ENCODE results near the gene ZFPM1. TPM values are rescaled to one million over a fixed set of nuclear protein-coding genes. Genes with fewer than 3 reads are reported as not detected.

ZFPM1 gene
- total and polyA plus RNA-seq, 2 of the 8 experiments (the other 6 are each of a cell fraction or from before 2014, with no cell fraction given) = 0.74 to 4.8 TPM

DNA sequence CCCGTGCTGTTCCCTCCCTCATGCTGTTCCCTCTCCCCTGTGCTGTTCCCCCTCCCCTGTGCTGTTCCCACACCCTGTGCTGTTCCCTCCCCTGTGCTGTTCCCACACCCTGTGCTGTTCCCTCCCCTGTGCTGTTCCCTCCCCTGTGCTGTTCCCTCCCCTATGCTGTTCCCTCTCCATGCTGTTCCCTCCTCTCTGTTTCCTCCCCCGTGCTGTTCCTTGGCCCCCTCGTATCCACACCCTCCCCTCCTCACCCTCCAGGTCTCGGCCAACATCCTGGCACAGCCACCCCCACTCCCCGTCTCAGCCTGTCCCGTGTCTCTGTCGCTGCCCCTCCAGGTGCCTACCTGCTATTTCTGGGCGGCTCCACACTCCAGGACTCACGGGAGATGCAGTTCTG, 68.6 kb downstream of the ZFPM1 start:
- no peak for FAIRE-seq
- no peak for TF ChIP-seq BACH1 (IDR thresholded peaks at IDR 0.05; ENCODE audit: low read length)
- no peak for TF ChIP-seq JUND (IDR thresholded peaks at IDR 0.05; ENCODE audit: low read length)
- no peak for TF ChIP-seq HDAC2 (IDR thresholded peaks at IDR 0.05; ENCODE audit: borderline replicate concordance in 1 of 2, low read depth in 2 of 2, low read length in 2 of 2)
- TF ChIP-seq ASH2L (IDR thresholded peaks at IDR 0.05; ENCODE audit: low read length) = no peak
- no peak for TF ChIP-seq CREB1 (IDR thresholded peaks at IDR 0.05)
- TF ChIP-seq, protein P1, sequence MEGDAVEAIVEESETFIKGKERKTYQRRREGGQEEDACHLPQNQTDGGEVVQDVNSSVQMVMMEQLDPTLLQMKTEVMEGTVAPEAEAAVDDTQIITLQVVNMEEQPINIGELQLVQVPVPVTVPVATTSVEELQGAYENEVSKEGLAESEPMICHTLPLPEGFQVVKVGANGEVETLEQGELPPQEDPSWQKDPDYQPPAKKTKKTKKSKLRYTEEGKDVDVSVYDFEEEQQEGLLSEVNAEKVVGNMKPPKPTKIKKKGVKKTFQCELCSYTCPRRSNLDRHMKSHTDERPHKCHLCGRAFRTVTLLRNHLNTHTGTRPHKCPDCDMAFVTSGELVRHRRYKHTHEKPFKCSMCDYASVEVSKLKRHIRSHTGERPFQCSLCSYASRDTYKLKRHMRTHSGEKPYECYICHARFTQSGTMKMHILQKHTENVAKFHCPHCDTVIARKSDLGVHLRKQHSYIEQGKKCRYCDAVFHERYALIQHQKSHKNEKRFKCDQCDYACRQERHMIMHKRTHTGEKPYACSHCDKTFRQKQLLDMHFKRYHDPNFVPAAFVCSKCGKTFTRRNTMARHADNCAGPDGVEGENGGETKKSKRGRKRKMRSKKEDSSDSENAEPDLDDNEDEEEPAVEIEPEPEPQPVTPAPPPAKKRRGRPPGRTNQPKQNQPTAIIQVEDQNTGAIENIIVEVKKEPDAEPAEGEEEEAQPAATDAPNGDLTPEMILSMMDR (IDR thresholded peaks at IDR 0.05; ENCODE audit: control extremely low read depth in 1 of 3, insufficient read depth in 1 of 3, low read depth in 1 of 3, low read length in 3 of 3) = no peak
- TF ChIP-seq TEAD4 (IDR thresholded peaks at IDR 0.05; ENCODE audit: low read depth, low read length) = no peak
- TF ChIP-seq SP2 (IDR thresholded peaks at IDR 0.05; ENCODE audit: low read length) = no peak
- no peak for TF ChIP-seq RNF2 (IDR thresholded peaks at IDR 0.05; ENCODE audit: borderline replicate concordance, low read depth, low read length, missing control alignments, poor library complexity, severe bottlenecking)
- TF ChIP-seq TAF1 (IDR thresholded peaks at IDR 0.05; ENCODE audit: low read depth, low read length) = no peak
- no peak for TF ChIP-seq KDM1A (IDR thresholded peaks at IDR 0.05; ENCODE audit: borderline replicate concordance, low read length)
- TF ChIP-seq SRF (IDR thresholded peaks at IDR 0.05; ENCODE audit: low read depth, low read length) = no peak

More for the DNA sequence above, 68.6 kb downstream of the ZFPM1 start:
- Histone ChIP-seq H4K5ac (ENCODE audit: insufficient read length, low read depth, low read length) (no peak overlapping the region), H2AK5ac (ENCODE audit: low read depth, low read length) (no peak overlapping the region), H2BK120ac (replicated peaks; ENCODE audit: low read depth, low read length) (no peak overlapping the region), H4K91ac (replicated peaks; ENCODE audit: insufficient read length, low read length) (no peak overlapping the region), H3K4me2 (ENCODE audit: insufficient read depth in 1 of 2, low read depth in 2 of 2, low read length in 2 of 2) (no peak overlapping the region), H3K18ac (ENCODE audit: extremely low read depth, low read length) (no peak overlapping the region), H2BK5ac (ENCODE audit: low read depth, low read length) (no peak overlapping the region; the same call in 1 of the 2 replicates), H3K4ac (replicated peaks; ENCODE audit: insufficient read length, low read depth, low read length) (no peak overlapping the region), H2BK20ac (ENCODE audit: low read length) (no peak overlapping the region), H3K14ac (ENCODE audit: insufficient read length) (no peak overlapping the region), H2AFZ (ENCODE audit: low read length) (no peak overlapping the region), H3K4me3 (ENCODE audit: extremely low read depth in 1 of 4, insufficient read depth in 2 of 4, low read depth in 3 of 4, low read length in 4 of 4) (no peak overlapping the region), H3K27ac (ENCODE audit: low read depth, low read length) (no peak overlapping the region), H3K23me2 (ENCODE audit: low read depth, low read length) (peaks cover 35% of the 10 kb centered on the region; the same call in 1 of the 2 replicates), H3K27me3 (replicated peaks in 1 of 4; ENCODE audit: control insufficient read depth in 3 of 4, extremely low read depth in 1 of 4, insufficient read depth in 3 of 4, low read length in 3 of 4) (no peaks in the 10 kb centered on the region), H3K4me1 (replicated peaks in 1 of 4; ENCODE audit: control insufficient read depth in 3 of 4, insufficient read depth in 4 of 4, low read length in 3 of 4) (peaks cover 0 to 5% (median 2%) of the 10 kb centered on the region in 4 experiments; a peak in 3 of 7 replicates), H3K56ac (replicated peaks; ENCODE audit: insufficient read length, low read depth, low read length) (peak overlapping the region; percentile 30), H4K20me1 (replicated peaks in 1 of 2; ENCODE audit: control insufficient read depth in 1 of 2, insufficient read depth in 2 of 2, low read length in 2 of 2) (peaks cover 1 to 9% of the 10 kb centered on the region in 2 experiments), H3K9ac (replicated peaks in 1 of 4; ENCODE audit: extremely low read depth in 1 of 4, low read depth in 3 of 4, low read length in 3 of 4) (no peak overlapping the region), H3K23ac (ENCODE audit: insufficient read length) (no peak overlapping the region), H3K9me3 (ENCODE audit: insufficient read depth in 2 of 2, low read depth in 1 of 2, low read length in 1 of 2) (no peaks in the 10 kb centered on the region), H3K36me3 (ENCODE audit: control insufficient read depth in 2 of 4, insufficient read depth in 4 of 4, low read length in 3 of 4) (no peaks in the 10 kb centered on the region), H2BK15ac (ENCODE audit: low read length) (no peak overlapping the region), H4K8ac (ENCODE audit: extremely low read depth, insufficient read depth, low read length) (0 out of 2 replicates have a peak overlapping the region, but pooled peaks have one; percentile 31), H3K79me1 (ENCODE audit: low read depth, low read length) (no peaks in the 10 kb centered on the region), H2BK12ac (ENCODE audit: low read depth, low read length) (no peak overlapping the region), H3K79me2 (ENCODE audit: control insufficient read depth in 1 of 2, insufficient read depth in 2 of 2, low read length in 2 of 2) (no peaks in the 10 kb centered on the region)
- WGBS, 2 experiments (ENCODE audit: extremely low coverage in 1 of 2, insufficient coverage in 1 of 2, insufficient read length in 1 of 2, insufficient replicate concordance in 2 of 2, low coverage in 1 of 2, low lambda C conversion rate in 2 of 2, missing lambda C conversion rate in 1 of 2) = 98% methylated on average over 7 of the region's 9 CpGs; no CpG with 5 or more reads in 1 of the 2 experiments
- no peak for DNase-seq (ENCODE audit: low read depth in 1 of 2, low spot score in 2 of 2)
- ChIA-PET POLR2A (ENCODE audit: partially characterized antibody) (interaction anchor here (1.0 to 1.2 kb wide), 2 partner anchors 9 to 12 kb away, joined by 3 read pairs; no protein-coding TSS in a partner anchor), CTCF (ENCODE audit: partially characterized antibody) (interaction anchor here (2.0 kb wide), 1 partner anchor 33 kb away, joined by 9 read pairs; no protein-coding TSS in a partner anchor)
